ENCODE results near the gene ZSCAN21.
A peak's percentile ranks its signal among the peaks of the same experiment; 100 is the strongest.

The ZSCAN21 gene

DNA sequence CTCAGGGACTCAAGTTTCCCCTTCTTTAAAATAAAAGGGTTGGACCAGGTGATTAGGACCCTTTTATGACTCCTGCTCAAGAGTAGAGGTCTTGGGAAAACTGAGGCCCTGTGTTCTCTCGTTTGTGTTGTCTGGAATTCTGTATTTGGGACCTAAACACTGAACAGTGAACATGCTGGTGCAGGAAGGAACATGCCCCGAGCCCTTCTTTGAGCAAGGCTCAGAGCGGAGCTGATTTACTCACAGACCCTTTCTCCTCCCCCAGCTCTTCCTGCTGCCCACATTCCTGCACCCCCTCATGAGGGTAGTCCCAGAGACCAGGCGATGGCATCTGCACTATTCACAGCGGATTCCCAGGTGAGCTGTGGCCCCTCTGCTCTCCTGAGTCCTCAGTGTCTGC is 20.0 kb upstream of the ZSCAN21 start:
- no peak for DNase-seq (ENCODE audit: low read depth)

GRCh38 chr7:100033526-100033925 is 16.0 kb upstream of the ZSCAN21 start:
- DNase-seq (ENCODE audit: low read depth), result no peak

DNA sequence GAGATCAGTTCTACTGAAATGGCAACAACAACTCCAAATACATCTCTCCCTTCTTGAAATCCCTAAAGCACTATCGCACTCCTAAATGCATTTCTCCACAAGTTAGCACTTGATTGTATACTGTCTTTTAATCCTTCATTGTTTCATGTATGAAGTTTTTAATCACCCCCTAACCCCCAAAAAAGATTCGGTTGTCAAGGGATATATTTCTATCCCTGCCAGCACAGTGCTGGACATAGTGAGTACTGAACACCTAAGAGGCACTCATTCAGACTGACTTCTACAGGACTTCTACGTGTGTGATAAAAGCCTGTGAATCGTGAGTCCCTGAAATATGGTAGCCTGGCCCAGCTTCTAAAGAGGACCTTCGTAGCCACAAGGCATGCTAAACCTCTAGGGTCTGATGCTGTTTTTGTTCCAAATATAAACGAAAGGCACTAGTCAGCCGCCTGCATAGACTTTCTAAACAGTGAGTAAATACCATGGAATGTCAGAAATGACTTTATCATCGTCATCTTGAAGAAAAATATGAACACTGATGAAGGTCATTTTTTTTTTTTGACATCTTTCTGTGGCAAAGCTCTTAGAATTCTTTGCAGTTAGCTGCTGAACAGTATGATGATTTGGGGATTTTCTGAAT is 14.6 kb upstream of the ZSCAN21 start:
- peak; percentile 43 for DNase-seq (ENCODE audit: low read depth)

DNA sequence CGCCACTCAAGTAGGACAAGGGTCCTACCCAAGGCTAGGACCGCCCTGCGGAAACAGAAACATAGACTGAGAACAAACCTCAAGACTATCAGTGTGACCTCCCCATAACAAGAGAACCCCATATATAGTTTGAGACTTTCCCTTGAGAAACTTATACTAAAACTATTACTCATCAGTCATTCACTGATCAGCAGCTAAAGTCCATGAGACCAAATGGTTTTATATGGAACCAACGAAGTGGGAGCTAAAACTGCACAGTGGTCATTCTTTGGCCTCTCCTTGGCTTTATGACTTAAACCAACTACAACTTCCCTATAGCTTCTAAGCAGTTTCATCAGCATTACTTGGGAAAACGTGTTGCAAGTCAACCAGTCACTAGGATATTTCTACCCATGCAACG is 13.7 kb upstream of the ZSCAN21 start:
- DNase-seq (ENCODE audit: low read depth), result no peak

GRCh38 chr7:100038326-100038725 is 11.2 kb upstream of the ZSCAN21 start:
- no peak for DNase-seq (ENCODE audit: low read depth)

GRCh38 chr7:100040575-100040974 is 9.0 kb upstream of the ZSCAN21 start:
- no peak for DNase-seq (ENCODE audit: low read depth)

DNA sequence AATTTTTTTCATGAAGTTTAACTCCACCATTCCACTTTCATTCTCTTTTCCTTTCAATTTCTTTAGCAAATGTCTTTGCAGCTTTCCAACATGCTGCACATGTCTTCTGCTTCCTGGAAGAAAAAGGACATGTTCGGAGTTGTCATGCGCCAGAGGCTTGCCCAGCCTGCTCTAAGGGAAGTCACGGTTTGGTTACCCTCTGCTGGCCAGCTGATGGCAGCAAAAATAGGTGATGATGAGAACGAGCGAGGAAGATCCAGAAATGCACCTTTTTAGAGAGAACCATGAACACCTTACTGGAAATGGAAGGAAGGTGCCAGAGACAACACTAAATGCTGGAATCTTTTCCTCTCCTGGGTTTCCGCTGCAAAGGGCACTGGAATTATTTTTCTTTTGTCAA is 4.9 kb upstream of the ZSCAN21 start:
- DNase-seq (ENCODE audit: low read depth), result no peak

- DNase-seq (ENCODE audit: low read depth), result no peak
Measured at GRCh38 chr7:100048680-100049079, 894 bp upstream of the ZSCAN21 start.

- no peak for DNase-seq (ENCODE audit: low read depth)
Measured at GRCh38 chr7:100051611-100052010, 2.0 kb downstream of the ZSCAN21 start.

GRCh38 chr7:100053215-100053614 is 3.6 kb downstream of the ZSCAN21 start:
- DNase-seq (ENCODE audit: low read depth), result peak; percentile 61

DNA sequence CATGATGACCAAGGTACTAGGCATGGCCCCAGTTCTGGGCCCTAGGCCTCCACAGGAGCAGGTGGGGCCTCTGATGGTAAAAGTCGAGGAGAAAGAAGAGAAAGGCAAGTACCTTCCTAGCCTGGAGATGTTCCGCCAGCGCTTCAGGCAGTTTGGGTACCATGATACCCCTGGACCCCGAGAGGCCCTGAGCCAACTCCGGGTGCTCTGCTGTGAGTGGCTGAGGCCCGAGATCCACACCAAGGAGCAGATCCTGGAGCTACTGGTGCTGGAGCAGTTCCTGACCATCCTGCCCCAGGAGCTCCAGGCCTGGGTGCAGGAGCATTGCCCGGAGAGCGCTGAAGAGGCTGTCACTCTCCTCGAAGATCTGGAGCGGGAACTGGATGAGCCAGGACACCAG is 7.4 kb downstream of the ZSCAN21 start:
- DNase-seq (ENCODE audit: low read depth), result no peak

DNA sequence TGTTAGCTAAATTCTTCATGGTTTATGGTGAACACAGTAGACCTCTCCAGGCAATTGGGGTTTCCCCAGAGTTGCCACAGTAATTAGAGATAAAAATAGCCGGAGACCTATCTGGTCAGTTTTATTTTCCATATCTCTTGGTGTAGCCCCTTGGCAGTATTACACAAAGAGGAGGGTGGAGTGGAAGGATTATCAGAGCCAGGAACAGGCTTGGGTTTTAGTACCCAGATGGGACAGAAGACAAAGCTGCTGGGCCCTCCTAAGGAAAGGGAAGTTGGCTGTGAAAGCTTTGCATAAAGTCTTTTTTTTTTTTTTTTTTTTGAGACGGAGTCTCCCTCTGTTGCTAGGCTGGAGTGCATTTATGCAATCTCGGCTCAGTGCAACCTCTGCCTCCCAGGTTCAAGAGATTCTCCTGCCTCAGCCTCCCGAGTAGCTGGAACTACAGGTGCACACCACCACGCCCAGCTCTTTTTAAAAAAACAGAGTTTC is 9.7 kb downstream of the ZSCAN21 start:
- no peak for DNase-seq (ENCODE audit: low read depth)

DNA sequence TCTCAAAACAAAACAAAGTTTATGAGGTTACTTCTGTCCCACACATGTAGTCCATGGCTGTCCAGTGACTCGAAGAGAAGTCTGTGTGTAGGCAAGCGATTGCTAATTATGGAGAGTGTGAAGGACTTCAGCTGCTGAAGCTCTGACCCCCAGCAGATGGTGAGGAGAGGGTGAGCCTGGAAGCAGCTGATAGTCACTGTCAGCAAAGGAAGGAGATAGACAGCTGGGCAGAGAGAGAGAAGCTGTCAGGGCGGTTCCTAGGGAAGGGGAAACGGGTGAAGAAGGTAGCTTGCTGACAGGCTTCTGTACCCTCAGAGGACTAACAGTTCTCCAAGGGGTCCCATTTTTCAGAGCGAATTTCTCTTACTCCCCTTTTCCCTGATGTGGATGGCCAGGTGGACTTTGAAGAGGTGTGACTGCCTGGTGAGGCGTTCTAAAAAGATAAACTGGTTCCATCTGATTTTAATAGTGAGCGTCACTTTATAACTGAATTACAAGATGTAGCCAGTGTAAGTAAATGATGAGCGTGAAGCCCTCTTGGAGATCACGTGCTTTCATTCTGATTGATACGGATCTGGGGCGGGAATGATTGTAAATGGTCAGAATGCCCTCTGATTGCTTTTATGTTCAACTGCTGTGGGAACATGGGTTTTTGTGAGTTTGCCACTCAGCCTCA is 12.1 kb downstream of the ZSCAN21 start:
- DNase-seq (ENCODE audit: low read depth), result no peak

- DNase-seq (ENCODE audit: low read depth), result no peak
Measured at GRCh38 chr7:100063376-100063775, 13.8 kb downstream of the ZSCAN21 start.

- no peak for DNase-seq (ENCODE audit: low read depth)
Measured at GRCh38 chr7:100064162-100064561, 14.6 kb downstream of the ZSCAN21 start.

DNA sequence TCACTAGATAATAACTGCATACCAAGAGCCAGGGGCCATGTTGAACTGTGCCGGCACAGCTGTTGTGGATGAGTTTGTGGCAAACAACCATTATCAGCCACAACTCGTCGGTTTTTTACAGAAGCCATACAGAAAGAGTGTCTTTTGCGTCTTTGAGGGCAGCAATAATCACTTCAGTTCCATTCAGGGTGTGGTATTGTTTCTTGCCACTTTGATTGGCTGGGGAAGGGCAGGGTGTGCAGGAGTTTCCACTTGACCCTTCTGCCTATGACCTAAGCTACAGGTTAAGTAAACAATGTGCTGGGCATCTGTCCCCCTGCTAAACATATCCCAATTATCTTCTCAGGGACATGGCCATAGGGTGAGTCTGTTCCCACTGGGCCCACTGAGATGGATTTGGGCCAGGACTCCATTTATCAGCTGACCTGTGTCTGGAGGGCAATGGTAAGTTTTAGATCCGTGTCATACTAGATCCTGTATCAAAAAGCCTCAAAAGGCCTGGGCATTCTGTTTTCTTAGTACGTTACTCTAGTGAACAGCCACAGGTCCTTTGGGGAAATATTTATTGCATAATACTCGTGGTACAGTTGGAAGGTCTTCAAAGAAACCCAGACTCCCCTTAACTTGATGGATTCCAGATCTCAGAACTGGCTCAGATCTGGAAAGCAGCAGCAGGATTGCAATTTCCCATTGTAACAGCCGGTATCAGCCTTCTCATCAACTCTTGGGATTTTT is 16.0 kb downstream of the ZSCAN21 start:
- DNase-seq (ENCODE audit: low read depth), result peak; percentile 51

DNA sequence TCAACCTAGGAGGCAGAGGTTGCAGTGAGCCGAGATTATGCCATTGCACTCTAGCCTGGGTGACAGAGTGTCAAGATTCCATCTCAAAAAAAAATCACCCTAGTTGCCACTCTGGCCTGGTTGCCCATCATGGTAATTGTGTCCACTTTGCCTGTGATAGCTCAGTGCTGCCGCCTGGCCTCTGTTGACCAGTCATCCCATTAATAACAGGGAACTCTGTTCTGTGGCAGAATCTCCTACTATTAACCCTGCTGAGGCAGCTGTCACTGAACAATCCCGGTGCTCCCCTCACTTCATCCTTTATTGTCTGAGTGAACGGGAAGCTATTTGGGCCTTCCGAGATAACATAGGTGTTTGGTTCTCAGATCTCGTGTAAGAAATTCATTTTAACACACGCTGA is 17.4 kb downstream of the ZSCAN21 start:
- DNase-seq (ENCODE audit: low read depth), result no peak

GRCh38 chr7:100069991-100070390 is 20.4 kb downstream of the ZSCAN21 start:
- no peak for DNase-seq (ENCODE audit: low read depth)

DNA sequence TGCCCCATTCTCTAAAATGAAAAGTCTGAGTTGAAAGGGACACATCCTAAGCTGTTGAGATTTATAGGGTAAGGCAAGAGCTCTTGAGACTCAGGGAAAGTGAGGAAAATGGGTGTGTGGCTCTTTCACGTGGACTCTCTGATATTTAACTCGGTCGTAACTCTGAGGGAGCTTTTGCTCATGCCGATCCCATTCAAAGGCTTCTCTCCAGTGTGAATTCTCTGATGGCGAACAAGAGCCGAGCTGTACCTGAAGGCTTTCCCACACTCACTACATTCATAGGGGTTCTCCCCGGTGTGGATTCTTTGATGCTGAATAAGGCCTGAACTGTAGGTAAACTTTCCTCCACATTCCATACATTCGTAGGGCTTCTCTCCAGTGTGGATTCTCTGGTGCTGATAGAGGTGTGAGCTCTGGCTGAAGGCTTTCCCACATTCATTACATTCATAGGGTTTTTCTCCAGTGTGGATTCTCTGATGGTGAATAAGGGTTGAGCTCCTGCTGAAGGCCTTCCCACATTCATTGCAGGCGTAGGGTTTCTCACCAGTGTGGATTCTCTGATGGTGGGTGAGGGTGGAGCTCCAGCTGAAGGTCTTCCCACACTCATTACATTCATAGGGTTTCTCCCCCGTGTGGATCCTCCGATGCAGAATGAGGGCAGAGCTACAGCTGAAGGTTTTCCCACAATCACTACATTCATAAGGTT is 21.6 kb downstream of the ZSCAN21 start:
- DNase-seq (ENCODE audit: low read depth), result no peak

- DNase-seq (ENCODE audit: low read depth), result no peak
Measured at GRCh38 chr7:100072462-100072861, 22.9 kb downstream of the ZSCAN21 start.

GRCh38 chr7:100074841-100075240 is 25.3 kb downstream of the ZSCAN21 start:
- DNase-seq (ENCODE audit: low read depth), result no peak

- no peak for DNase-seq (ENCODE audit: low read depth)
Measured at GRCh38 chr7:100075418-100075817, 25.8 kb downstream of the ZSCAN21 start.

DNA sequence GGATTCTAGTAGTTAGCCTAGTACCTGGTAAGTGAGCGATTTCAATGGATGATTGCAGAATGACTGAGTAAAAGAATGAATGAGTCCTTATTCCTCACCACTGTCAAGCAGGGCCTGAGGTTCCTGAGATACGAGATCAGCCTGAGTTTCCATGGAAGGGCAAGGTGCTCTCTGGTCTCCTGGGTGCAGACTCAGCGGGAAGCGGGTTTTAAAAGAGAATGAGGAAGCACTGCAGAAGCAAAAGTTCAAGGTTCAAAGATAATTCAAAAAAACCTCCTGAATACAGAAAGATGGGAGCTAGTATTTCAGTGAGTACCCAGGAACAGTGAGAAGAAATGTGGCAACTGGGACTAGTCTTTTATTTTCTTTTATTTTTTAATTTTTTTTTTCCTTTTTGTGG is 27.6 kb downstream of the ZSCAN21 start:
- DNase-seq (ENCODE audit: low read depth), result no peak

Measured in EH (cell line).